ENCODE results near the gene VCP.
A peak's percentile ranks its signal among the peaks of the same experiment; 100 is the strongest.

The VCP gene

GRCh38 chr9:35102769-35103659 is 30.6 kb upstream of the VCP start, which contains the start of gene STOML2:
Gene STOML2 (minus strand): TSS chr9:35103131. CDS start chr9:35103094, 37 bp downstream.
- peak; percentile 95 for DNase-seq

GRCh38 chr9:35102465-35102768 is 30.0 kb upstream of the VCP start:
- DNase-seq, result no peak

- DNase-seq, result no peak
Measured at GRCh38 chr9:35097573-35097972, 25.1 kb upstream of the VCP start.

GRCh38 chr9:35096035-35096849 is 23.8 kb upstream of the VCP start, which contains the start of gene PIGO:
Gene PIGO (minus strand): TSS chr9:35096591. CDS start chr9:35095565, 1,026 bp downstream.
- peak; percentile 91 for DNase-seq

GRCh38 chr9:35091536-35091935 is 19.1 kb upstream of the VCP start:
- DNase-seq, result no peak

- DNase-seq, result no peak
Measured at GRCh38 chr9:35089434-35089833, 17.0 kb upstream of the VCP start.

GRCh38 chr9:35085078-35085477 is 12.7 kb upstream of the VCP start:
- DNase-seq, result no peak

GRCh38 chr9:35079426-35080341 is 7.3 kb upstream of the VCP start, which contains the start of gene FANCG:
Gene FANCG (minus strand): TSS chr9:35079942. CDS start chr9:35079524, 418 bp downstream.
- DNase-seq, result peak; percentile 84

- no peak for DNase-seq
Measured at GRCh38 chr9:35079041-35079425, 6.6 kb upstream of the VCP start.

GRCh38 chr9:35078066-35078465 is 5.6 kb upstream of the VCP start:
- DNase-seq, result no peak

- DNase-seq, result no peak
Measured at GRCh38 chr9:35076848-35077247, 4.4 kb upstream of the VCP start.

GRCh38 chr9:35075358-35075757 is 2.9 kb upstream of the VCP start:
- DNase-seq, result no peak

- no peak for DNase-seq
Measured at GRCh38 chr9:35074791-35075190, 2.4 kb upstream of the VCP start.

GRCh38 chr9:35074141-35074540 is 1.7 kb upstream of the VCP start:
- DNase-seq, result no peak

- no peak for DNase-seq
Measured at GRCh38 chr9:35073279-35073612, 821 bp upstream of the VCP start.

- DNase-seq, result peak; percentile 80
Measured at GRCh38 chr9:35071814-35072460, 488 bp downstream of the VCP start.

- DNase-seq, result no peak
Measured at GRCh38 chr9:35070823-35071813, 1.3 kb downstream of the VCP start.

- DNase-seq, result no peak
Measured at GRCh38 chr9:35069020-35069419, 3.4 kb downstream of the VCP start.

GRCh38 chr9:35067056-35067455 is 5.4 kb downstream of the VCP start:
- DNase-seq, result no peak

- no peak for DNase-seq
Measured at GRCh38 chr9:35060548-35061207, 11.7 kb downstream of the VCP start.

- no peak for DNase-seq
Measured at GRCh38 chr9:35059438-35059837, 13.0 kb downstream of the VCP start.
